Liver (tissue), 9 donors: ENCODE data around the gene TMPRSS13. TPM values are rescaled to one million over a fixed set of nuclear protein-coding genes. Genes with fewer than 3 reads are reported as not detected.

ENCODE experiments used
- DNase-seq: peaks from one replicate; pipeline ENCODE4 v3.0.0-alpha.2; 2017; ENCODE audit warnings: low spot score
- H3K27ac ChIP-seq, 2 donors: one replicate each; pipeline ENCODE4 v1.7.0; 2013; ENCODE audit warnings: inconsistent platforms in 2 of 2, low read length in 2 of 2, control low read depth in 1 of 2, low read depth in 1 of 2, mild to moderate bottlenecking in 1 of 2
- H3K27me3 ChIP-seq, 4 donors: one replicate each; pipeline versions ENCODE4 v1.6.1 to v1.7.0; 2013; ENCODE audit warnings: low read length in 3 of 4, inconsistent platforms in 1 of 4, mild to moderate bottlenecking in 1 of 4, moderate library complexity in 1 of 4; ENCODE audit not compliant: control insufficient read depth in 4 of 4, insufficient read depth in 4 of 4
- H3K36me3 ChIP-seq, 4 donors: one replicate each; pipeline versions ENCODE4 v1.6.1 to v1.7.0; 2013; ENCODE audit warnings: low read length in 3 of 4, mild to moderate bottlenecking in 3 of 4, low read depth in 1 of 4, moderate library complexity in 1 of 4; ENCODE audit not compliant: control insufficient read depth in 4 of 4, insufficient read depth in 3 of 4
- H3K4me1 ChIP-seq, 4 donors: one replicate each; pipeline versions ENCODE4 v1.6.1 to v1.7.0; 2013; ENCODE audit warnings: low read length in 3 of 4, mild to moderate bottlenecking in 3 of 4, moderate library complexity in 1 of 4; ENCODE audit not compliant: control insufficient read depth in 4 of 4, insufficient read depth in 4 of 4
- H3K4me3 ChIP-seq, 3 donors: one replicate each; pipeline versions ENCODE4 v1.6.1 to v1.7.0; 2013; ENCODE audit warnings: low read length in 3 of 3, control low read depth in 1 of 3, low read depth in 1 of 3, mild to moderate bottlenecking in 1 of 3
- H3K9ac ChIP-seq, 2 donors: one replicate each; pipeline ENCODE4 v1.7.0; 2013; ENCODE audit warnings: low read length in 2 of 2, mild to moderate bottlenecking in 2 of 2, moderate library complexity in 2 of 2, control low read depth in 1 of 2, low read depth in 1 of 2
- H3K9me3 ChIP-seq, 4 donors: one replicate each; pipeline versions ENCODE4 v1.6.1 to v1.7.0; 2013; ENCODE audit warnings: low read length in 3 of 4; ENCODE audit not compliant: control insufficient read depth in 4 of 4
- EGR1 ChIP-seq, 2 donors: IDR thresholded peaks; 2 replicates each; pipeline ENCODE4 v1.6.1; 2016 to 2018; ENCODE audit warnings: antibody characterized with exemption in 2 of 2, low read depth in 2 of 2
- FOXA1 ChIP-seq: IDR thresholded peaks from 2 replicates; pipeline ENCODE4 v1.6.1; 2016; ENCODE audit warnings: antibody characterized with exemption
- FOXA2 ChIP-seq: IDR thresholded peaks from 2 replicates; pipeline ENCODE4 v1.6.1; 2016; ENCODE audit warnings: antibody characterized with exemption
- GABPA ChIP-seq, 2 donors: IDR thresholded peaks in 1 of 2; conservative IDR thresholded peaks in 1 of 2; 2 replicates each; pipeline ENCODE4 v1.6.1; 2016; ENCODE audit warnings: antibody characterized with exemption in 2 of 2, mild to moderate bottlenecking in 1 of 2, moderate library complexity in 1 of 2
- HNF4A ChIP-seq, 2 donors: conservative IDR thresholded peaks; 2 replicates each; pipeline ENCODE4 v1.6.1; 2016; ENCODE audit warnings: antibody characterized with exemption in 2 of 2, mild to moderate bottlenecking in 2 of 2
- JUND ChIP-seq, 2 donors: IDR thresholded peaks; 2 replicates each; pipeline ENCODE4 v1.6.1; 2016; ENCODE audit warnings: antibody characterized with exemption in 2 of 2
- RAD21 ChIP-seq, 2 donors: IDR thresholded peaks; 2 replicates each; pipeline ENCODE4 v1.6.1; 2016; ENCODE audit warnings: antibody characterized with exemption in 2 of 2, mild to moderate bottlenecking in 2 of 2
- RXRA ChIP-seq, 2 donors: IDR thresholded peaks; 2 replicates each; pipeline ENCODE4 v1.6.1; 2017 to 2018; ENCODE audit warnings: antibody characterized with exemption in 2 of 2, mild to moderate bottlenecking in 1 of 2
- SP1 ChIP-seq: IDR thresholded peaks from 2 replicates; pipeline ENCODE4 v1.6.1; 2018; ENCODE audit warnings: antibody characterized with exemption, mild to moderate bottlenecking
- WGBS: extraction: QIAGEN DNeasy Blood & Tissue Kit; methylation state at CpG from one replicate; pipeline ENCODE4 v1.1.7; 2013; 5-methylcytosine and 5-hydroxymethylcytosine counted together
- polyA plus RNA-seq, 2 donors: library from polyadenylated mRNA; stranded (reverse) in 1 of 2; unstranded in 1 of 2; fragments of 200-250 nt in 1 of 2; fragments of >200 nt in 1 of 2; fragmentation: Nextera tagmentation in 1 of 2; extraction: Ambion mirVana in 1 of 2; gene quantifications; one replicate each; pipeline versions ENCODE4 v1.2.1 to v1.2.3, GENCODE V29; 2013 to 2015
- total RNA-seq, 2 donors: library from RNA; depleted of rRNA; stranded (reverse); fragments of >200 nt; gene quantifications; one replicate each; pipeline ENCODE4 v1.2.3, GENCODE V29; 2014
- TF ChIP-seq, protein P1 (sequence below): IDR thresholded peaks from 2 replicates; pipeline ENCODE4 v1.6.1; 2016; ENCODE audit warnings: antibody characterized with exemption
- TF ChIP-seq, protein P2 (sequence below): IDR thresholded peaks from 2 replicates; pipeline ENCODE4 v1.6.1; 2016; ENCODE audit warnings: antibody characterized with exemption
- TF ChIP-seq, protein P3 (sequence below): IDR thresholded peaks from 2 replicates; pipeline ENCODE4 v1.6.1; 2016; ENCODE audit warnings: antibody characterized with exemption
- TF ChIP-seq, protein P4 (sequence below): IDR thresholded peaks from 2 replicates; pipeline ENCODE4 v1.6.1; 2016; ENCODE audit warnings: antibody characterized with exemption, mild to moderate bottlenecking
- TF ChIP-seq, protein P5 (sequence below): fragments of 150-350 bp; IDR thresholded peaks from 2 replicates; pipeline ENCODE4 v1.5.1; 2017; ENCODE audit warnings: improper control_type of control experiment, low read depth, low read length; ENCODE audit not compliant: missing input control
- donor health status: healthy.
- donor health status: healthy.
- donor health status: healthy.
- donor health status: healthy.
- donor health status: healthy.

Gene TMPRSS13
- total and polyA plus RNA-seq, 4 donors: 0.11 to 0.93 (median 0.24) TPM

DNA sequence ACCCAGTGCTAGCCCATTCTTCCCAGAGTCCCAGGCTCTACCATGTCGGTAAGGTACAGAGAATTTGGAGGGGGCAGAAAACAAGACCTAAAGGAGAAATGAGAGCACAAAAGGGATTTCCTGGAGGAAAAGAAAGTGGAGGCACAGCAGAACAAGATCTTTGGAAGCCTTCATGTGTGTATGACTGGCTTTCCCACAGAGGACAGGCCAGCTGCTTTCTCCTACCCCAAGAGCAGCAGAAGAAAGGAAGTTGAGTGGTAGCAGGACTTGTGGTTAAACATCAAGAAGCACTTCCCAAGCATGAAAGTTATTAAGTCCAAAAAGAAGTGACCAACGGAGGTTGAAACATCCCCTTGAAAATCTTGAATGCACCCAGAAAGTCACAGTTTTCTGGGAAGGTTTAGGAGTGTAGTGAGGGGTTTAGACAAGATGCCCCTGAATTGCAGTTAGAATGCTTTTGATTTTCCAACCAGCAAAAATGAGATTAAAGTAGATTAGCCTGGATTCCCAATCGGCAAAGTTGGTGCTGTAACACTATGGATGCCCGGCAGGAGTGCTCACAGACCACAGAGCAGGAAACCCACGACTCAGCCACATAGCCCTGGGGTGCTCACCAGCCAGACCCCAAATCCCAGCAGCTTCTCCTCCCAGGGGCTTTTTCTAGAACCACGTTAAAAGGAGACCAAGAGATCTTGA lies 608 bp downstream of the TMPRSS13 start:
- no peak for DNase-seq
- Histone ChIP-seq H3K36me3 (no peaks in the 10 kb centered on the region), H3K27me3 (no peaks in the 10 kb centered on the region), H3K27ac (no peak overlapping the region), H3K4me1 (no peaks in the 10 kb centered on the region), H3K9me3 (no peaks in the 10 kb centered on the region), H3K9ac (no peak overlapping the region), H3K4me3 (no peak overlapping the region)
- no peak for TF ChIP-seq GABPA (IDR thresholded peaks at IDR 0.05 in 1 of 2, conservative IDR thresholded peaks at IDR 0.05 in 1 of 2)
- TF ChIP-seq, protein P1, sequence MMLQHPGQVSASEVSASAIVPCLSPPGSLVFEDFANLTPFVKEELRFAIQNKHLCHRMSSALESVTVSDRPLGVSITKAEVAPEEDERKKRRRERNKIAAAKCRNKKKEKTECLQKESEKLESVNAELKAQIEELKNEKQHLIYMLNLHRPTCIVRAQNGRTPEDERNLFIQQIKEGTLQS: no peak
- TF ChIP-seq, protein P2, sequence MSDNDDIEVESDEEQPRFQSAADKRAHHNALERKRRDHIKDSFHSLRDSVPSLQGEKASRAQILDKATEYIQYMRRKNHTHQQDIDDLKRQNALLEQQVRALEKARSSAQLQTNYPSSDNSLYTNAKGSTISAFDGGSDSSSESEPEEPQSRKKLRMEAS: no peak
- no peak for TF ChIP-seq HNF4A (conservative IDR thresholded peaks at IDR 0.05)
- TF ChIP-seq JUND (IDR thresholded peaks at IDR 0.05): no peak
- no peak for TF ChIP-seq FOXA1
- TF ChIP-seq, protein P3, sequence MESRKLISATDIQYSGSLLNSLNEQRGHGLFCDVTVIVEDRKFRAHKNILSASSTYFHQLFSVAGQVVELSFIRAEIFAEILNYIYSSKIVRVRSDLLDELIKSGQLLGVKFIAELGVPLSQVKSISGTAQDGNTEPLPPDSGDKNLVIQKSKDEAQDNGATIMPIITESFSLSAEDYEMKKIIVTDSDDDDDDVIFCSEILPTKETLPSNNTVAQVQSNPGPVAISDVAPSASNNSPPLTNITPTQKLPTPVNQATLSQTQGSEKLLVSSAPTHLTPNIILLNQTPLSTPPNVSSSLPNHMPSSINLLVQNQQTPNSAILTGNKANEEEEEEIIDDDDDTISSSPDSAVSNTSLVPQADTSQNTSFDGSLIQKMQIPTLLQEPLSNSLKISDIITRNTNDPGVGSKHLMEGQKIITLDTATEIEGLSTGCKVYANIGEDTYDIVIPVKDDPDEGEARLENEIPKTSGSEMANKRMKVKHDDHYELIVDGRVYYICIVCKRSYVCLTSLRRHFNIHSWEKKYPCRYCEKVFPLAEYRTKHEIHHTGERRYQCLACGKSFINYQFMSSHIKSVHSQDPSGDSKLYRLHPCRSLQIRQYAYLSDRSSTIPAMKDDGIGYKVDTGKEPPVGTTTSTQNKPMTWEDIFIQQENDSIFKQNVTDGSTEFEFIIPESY: no peak
- TF ChIP-seq, protein P4, sequence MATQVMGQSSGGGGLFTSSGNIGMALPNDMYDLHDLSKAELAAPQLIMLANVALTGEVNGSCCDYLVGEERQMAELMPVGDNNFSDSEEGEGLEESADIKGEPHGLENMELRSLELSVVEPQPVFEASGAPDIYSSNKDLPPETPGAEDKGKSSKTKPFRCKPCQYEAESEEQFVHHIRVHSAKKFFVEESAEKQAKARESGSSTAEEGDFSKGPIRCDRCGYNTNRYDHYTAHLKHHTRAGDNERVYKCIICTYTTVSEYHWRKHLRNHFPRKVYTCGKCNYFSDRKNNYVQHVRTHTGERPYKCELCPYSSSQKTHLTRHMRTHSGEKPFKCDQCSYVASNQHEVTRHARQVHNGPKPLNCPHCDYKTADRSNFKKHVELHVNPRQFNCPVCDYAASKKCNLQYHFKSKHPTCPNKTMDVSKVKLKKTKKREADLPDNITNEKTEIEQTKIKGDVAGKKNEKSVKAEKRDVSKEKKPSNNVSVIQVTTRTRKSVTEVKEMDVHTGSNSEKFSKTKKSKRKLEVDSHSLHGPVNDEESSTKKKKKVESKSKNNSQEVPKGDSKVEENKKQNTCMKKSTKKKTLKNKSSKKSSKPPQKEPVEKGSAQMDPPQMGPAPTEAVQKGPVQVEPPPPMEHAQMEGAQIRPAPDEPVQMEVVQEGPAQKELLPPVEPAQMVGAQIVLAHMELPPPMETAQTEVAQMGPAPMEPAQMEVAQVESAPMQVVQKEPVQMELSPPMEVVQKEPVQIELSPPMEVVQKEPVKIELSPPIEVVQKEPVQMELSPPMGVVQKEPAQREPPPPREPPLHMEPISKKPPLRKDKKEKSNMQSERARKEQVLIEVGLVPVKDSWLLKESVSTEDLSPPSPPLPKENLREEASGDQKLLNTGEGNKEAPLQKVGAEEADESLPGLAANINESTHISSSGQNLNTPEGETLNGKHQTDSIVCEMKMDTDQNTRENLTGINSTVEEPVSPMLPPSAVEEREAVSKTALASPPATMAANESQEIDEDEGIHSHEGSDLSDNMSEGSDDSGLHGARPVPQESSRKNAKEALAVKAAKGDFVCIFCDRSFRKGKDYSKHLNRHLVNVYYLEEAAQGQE: no peak
- no peak for TF ChIP-seq FOXA2
- TF ChIP-seq, protein P5, sequence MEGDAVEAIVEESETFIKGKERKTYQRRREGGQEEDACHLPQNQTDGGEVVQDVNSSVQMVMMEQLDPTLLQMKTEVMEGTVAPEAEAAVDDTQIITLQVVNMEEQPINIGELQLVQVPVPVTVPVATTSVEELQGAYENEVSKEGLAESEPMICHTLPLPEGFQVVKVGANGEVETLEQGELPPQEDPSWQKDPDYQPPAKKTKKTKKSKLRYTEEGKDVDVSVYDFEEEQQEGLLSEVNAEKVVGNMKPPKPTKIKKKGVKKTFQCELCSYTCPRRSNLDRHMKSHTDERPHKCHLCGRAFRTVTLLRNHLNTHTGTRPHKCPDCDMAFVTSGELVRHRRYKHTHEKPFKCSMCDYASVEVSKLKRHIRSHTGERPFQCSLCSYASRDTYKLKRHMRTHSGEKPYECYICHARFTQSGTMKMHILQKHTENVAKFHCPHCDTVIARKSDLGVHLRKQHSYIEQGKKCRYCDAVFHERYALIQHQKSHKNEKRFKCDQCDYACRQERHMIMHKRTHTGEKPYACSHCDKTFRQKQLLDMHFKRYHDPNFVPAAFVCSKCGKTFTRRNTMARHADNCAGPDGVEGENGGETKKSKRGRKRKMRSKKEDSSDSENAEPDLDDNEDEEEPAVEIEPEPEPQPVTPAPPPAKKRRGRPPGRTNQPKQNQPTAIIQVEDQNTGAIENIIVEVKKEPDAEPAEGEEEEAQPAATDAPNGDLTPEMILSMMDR: no peak
- TF ChIP-seq EGR1 (IDR thresholded peaks at IDR 0.05; ENCODE audit: low read depth in 2 of 2): no peak
- TF ChIP-seq RAD21 (IDR thresholded peaks at IDR 0.05): no peak
- WGBS: 48% methylated on average over 6 of the region's 6 CpGs

DNA sequence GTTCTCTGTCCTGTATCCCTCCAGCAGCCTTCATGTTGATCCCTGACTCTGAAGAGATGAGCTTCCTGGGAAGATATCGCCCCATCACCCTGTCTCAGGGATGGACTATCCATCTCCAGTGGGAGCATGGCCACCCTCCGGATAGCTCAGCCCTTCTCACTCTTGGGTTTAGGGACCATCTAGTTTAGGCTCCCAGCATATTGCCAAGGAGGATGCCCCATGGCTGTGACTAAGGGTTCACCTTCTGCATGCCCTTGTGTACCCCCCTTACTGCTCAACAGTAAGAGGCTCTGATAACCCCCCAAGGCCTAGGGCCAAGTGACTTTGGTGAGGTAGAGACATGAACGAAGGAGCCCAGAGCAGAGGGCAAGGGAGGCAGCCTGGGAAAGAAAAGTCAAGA lies 1.3 kb downstream of the TMPRSS13 start:
- Histone ChIP-seq H3K4me3 (no peak overlapping the region), H3K9ac (no peak overlapping the region), H3K27ac (no peak overlapping the region), H3K9me3 (no peaks in the 10 kb centered on the region), H3K27me3 (no peaks in the 10 kb centered on the region), H3K4me1 (no peaks in the 10 kb centered on the region), H3K36me3 (no peaks in the 10 kb centered on the region)
- DNase-seq: no peak
- 88% methylated on average over 3 of the region's 3 CpGs for WGBS
- TF ChIP-seq RXRA (IDR thresholded peaks at IDR 0.05) (no peak), FOXA1 (no peak), FOXA2 (no peak), SP1 (no peak), JUND (IDR thresholded peaks at IDR 0.05) (no peak), EGR1 (IDR thresholded peaks at IDR 0.05; ENCODE audit: low read depth in 2 of 2) (no peak), HNF4A (conservative IDR thresholded peaks at IDR 0.05) (no peak)
- TF ChIP-seq, protein P2: no peak
- TF ChIP-seq, protein P4: no peak
- TF ChIP-seq, protein P1: no peak
- TF ChIP-seq, protein P5: no peak
